Suprapubic skin (tissue), 4 donors: ENCODE data around the gene PCDHGB7. TPM values are rescaled to one million over a fixed set of nuclear protein-coding genes. Genes with fewer than 3 reads are reported as not detected.
A peak's percentile ranks its signal among the peaks of the same experiment; 100 is the strongest.
"Not testable (repeated sequence)": the region's sequence is repeated elsewhere in the genome, so short reads cannot be mapped to it uniquely, and the experiment has no call there.

Experiments used
- DNase-seq, 2 donors: peaks; one replicate each; pipeline ENCODE4 v3.0.0-alpha.2; 2019; ENCODE audit warnings: low spot score in 2 of 2
- H3K27ac ChIP-seq: fragments of 200-600 bp; sonication (generic); one replicate; pipeline ENCODE4 v1.5.1; 2019
- H3K27me3 ChIP-seq: fragments of 200-600 bp; sonication (generic); one replicate; pipeline ENCODE4 v1.5.1; 2019
- H3K36me3 ChIP-seq: fragments of 200-600 bp; sonication (generic); one replicate; pipeline ENCODE4 v1.5.1; 2019
- H3K4me1 ChIP-seq: fragments of 200-600 bp; sonication (generic); one replicate; pipeline ENCODE4 v1.5.1; 2019
- H3K4me3 ChIP-seq: fragments of 200-600 bp; sonication (generic); one replicate; pipeline ENCODE4 v1.5.1; 2019; ENCODE audit warnings: mild to moderate bottlenecking
- H3K9me3 ChIP-seq: fragments of 200-600 bp; sonication (generic); one replicate; pipeline ENCODE4 v1.5.1; 2019
- CTCF ChIP-seq, 2 donors: fragments of 200-600 bp in 1 of 2; fragments of 450-650 bp in 1 of 2; sonication (generic) in 1 of 2; IDR thresholded peaks; one replicate each; pipeline ENCODE4 v1.5.1; 2016 to 2019; ENCODE audit warnings: antibody characterized with exemption in 2 of 2, mild to moderate bottlenecking in 1 of 2, moderate library complexity in 1 of 2
- EP300 ChIP-seq: sonication (generic); formaldehyde crosslinking; IDR thresholded peaks from one replicate; pipeline ENCODE4 v1.6.1; 2017; ENCODE audit warnings: antibody characterized with exemption
- POLR2A ChIP-seq, 2 donors: fragments of 450-650 bp; IDR thresholded peaks; one replicate each; pipeline ENCODE4 v1.6.1; 2017; ENCODE audit warnings: antibody characterized with exemption in 2 of 2, mild to moderate bottlenecking in 2 of 2, moderate library complexity in 2 of 2
- POLR2AphosphoS5 ChIP-seq, 3 donors: sonication (generic); formaldehyde crosslinking; IDR thresholded peaks; one replicate each; pipeline ENCODE4 v1.6.1; 2017; ENCODE audit warnings: antibody characterized with exemption in 3 of 3
- WGBS: methylation state at CpG from one replicate; pipeline ENCODE4 v1.1.5; 2018; 5-methylcytosine and 5-hydroxymethylcytosine counted together
- total RNA-seq, 4 donors: library from RNA; depleted of rRNA; stranded (reverse); fragments of >200 nt; gene quantifications; one replicate each; pipeline ENCODE4 v1.1.0, GENCODE V29; 2016

Gene PCDHGB7
- total RNA-seq, 4 donors from 2014 or later, result 9.2 to 18.3 (median 9.9) TPM

DNA sequence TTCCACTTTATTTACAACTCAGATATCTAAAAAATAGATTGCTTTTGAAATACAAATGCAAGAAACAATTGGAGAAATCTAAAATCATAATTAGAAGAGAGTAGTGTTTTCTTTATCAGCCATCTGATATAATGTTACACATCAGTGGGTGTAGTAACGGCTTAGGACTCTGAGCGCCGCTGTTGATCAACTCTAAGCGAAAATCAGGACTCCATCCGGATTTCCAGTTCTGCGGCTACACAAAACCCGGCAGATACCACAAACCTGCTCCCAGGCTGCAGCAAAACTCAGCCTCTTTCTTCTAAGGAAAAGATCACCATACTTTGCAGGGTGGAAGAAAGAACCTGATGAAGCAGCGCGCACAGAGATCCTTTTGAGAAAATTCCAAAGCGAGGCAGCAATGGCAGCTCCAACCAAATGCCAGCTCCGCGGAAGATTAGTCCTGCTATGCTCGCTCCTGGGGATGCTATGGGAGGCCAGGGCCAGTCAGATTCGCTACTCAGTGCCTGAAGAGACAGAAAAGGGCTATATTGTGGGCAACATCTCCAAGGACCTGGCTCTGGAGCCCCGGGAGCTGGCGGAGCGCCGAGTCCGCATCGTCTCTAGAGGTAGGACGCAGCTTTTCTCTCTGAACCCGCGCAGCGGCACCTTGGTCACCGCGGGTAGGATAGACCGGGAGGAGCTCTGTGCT, 14.8 kb upstream of the PCDHGB7 start, which contains the start of gene PCDHGA9:
Gene PCDHGA9, plus strand, starts transcription at position 226 of the 691 bp plus-strand sequence. Its CDS starts 175 bp downstream, at position 401.
- no peak for TF ChIP-seq POLR2AphosphoS5 (IDR thresholded peaks at IDR 0.05)
- TF ChIP-seq CTCF (IDR thresholded peaks at IDR 0.05), result peak in 1 of 2 donors; percentile 23
- Histone ChIP-seq H3K4me1 (no peaks in the 10 kb centered on the region), H3K4me3 (peak within 1 kb of the TSS; percentile 30), H3K27ac (no peak within 1 kb of the TSS), H3K27me3 (peaks cover 5% of the 10 kb centered on the region), H3K36me3 (no peaks in the 10 kb centered on the region), H3K9me3 (peaks cover 63% of the 10 kb centered on the region)
- DNase-seq, result no peak
- 14% methylated on average over 23 of the region's 27 CpGs for WGBS

DNA sequence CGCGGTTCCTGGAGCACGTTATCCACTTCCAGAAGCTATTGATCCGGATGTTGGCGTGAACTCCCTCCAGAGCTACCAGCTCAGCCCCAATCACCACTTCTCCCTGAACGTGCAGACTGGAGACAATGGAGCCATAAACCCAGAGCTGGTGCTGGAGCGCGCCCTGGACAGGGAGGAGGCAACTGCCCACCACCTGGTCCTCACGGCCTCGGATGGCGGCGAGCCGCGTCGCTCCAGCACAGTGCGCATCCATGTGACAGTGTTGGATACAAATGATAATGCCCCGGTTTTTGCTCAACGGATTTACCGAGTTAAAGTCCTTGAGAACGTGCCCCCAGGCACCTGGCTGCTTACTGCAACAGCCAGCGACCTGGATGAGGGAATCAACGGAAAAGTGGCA, 14.1 kb upstream of the PCDHGB7 start:
- Histone ChIP-seq H3K27me3 (peaks cover 5% of the 10 kb centered on the region), H3K4me3 (peak overlapping the region; percentile 30), H3K9me3 (peaks cover 62% of the 10 kb centered on the region)

GRCh38 chr5:141407790-141408505, 9.5 kb upstream of the PCDHGB7 start, which contains the start of gene PCDHGB6:
PCDHGB6 (plus strand) TSS chr5:141408021; CDS start chr5:141408203, 182 bp downstream.
- H3K4me1 ChIP-seq, H3K27me3 ChIP-seq, DNase-seq, H3K27ac ChIP-seq, H3K36me3 ChIP-seq: not testable (repeated sequence)
- peaks cover 52% of the 10 kb centered on the region for H3K9me3 ChIP-seq
- TF ChIP-seq CTCF (IDR thresholded peaks at IDR 0.05), result peak; percentile 7 to 51
- H3K4me3 ChIP-seq, result peak within 1 kb of the TSS; percentile 37
- 17% methylated on average over 34 of the region's 51 CpGs for WGBS

More for the DNA sequence above, 14.1 kb upstream of the PCDHGB7 start:
- Histone ChIP-seq H3K36me3 (no peaks in the 10 kb centered on the region), H3K4me1 (no peaks in the 10 kb centered on the region), H3K27ac (no peak overlapping the region)
- no peak for DNase-seq
- TF ChIP-seq POLR2AphosphoS5 (IDR thresholded peaks at IDR 0.05), result no peak
- TF ChIP-seq CTCF (IDR thresholded peaks at IDR 0.05), result no peak
- TF ChIP-seq EP300, result no peak
- no peak for TF ChIP-seq POLR2A (IDR thresholded peaks at IDR 0.05)
- WGBS, result 20% methylated on average over 21 of the region's 22 CpGs

DNA sequence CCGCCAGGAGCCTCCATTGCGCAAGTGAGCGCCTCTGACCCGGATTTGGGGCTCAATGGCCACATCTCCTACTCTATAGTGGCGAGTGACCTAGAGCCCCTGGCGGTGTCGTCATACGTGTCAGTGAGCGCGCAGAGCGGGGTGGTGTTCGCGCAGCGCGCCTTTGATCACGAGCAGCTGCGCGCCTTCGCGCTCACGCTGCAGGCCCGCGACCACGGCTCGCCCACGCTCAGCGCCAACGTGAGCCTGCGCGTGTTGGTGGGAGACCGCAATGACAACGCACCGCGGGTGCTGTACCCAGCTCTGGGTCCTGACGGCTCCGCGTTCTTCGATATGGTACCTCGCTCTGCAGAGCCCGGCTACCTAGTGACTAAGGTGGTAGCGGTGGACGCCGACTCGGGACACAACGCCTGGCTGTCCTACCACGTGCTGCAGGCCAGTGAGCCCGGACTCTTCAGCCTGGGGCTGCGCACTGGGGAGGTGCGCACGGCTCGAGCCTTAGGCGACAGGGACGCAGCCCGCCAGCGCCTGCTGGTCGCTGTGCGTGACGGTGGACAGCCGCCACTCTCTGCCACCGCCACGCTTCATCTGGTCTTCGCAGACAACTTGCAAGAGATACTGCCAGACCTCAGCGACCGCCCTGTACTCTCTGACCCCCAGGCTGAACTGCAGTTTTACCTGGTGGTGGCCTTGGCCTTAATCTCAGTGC, 7.7 kb upstream of the PCDHGB7 start:
- Histone ChIP-seq H3K27ac (no peak overlapping the region), H3K27me3 (peaks cover 3% of the 10 kb centered on the region), H3K36me3 (no peaks in the 10 kb centered on the region), H3K4me1 (no peaks in the 10 kb centered on the region), H3K4me3 (no peak overlapping the region), H3K9me3 (peaks cover 58% of the 10 kb centered on the region)
- 34% methylated on average over 23 of the region's 64 CpGs for WGBS
- no peak for DNase-seq
- TF ChIP-seq POLR2A (IDR thresholded peaks at IDR 0.05) (no peak), POLR2AphosphoS5 (IDR thresholded peaks at IDR 0.05) (no peak), CTCF (IDR thresholded peaks at IDR 0.05) (no peak), EP300 (no peak)

DNA sequence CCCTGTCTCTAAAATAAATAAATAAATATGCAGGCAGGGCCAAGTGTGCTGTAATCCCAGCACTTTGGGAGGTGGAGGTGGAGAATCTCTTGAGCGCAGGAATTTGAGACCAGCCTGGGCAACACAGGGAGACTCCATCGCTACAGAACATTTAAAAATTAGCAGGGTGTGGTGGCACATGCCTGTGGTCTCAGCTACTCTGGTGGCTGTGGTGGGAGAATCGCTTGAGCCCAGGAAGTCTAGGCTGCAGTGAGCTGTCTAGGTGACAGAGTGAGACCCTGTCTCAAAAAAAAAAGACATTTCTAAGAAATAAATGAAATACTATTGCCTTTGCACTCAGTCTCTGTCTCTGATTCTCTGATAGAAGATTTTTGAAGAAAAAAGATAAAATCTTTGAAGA, 5.9 kb upstream of the PCDHGB7 start:
- no peaks in the 10 kb centered on the region for H3K36me3 ChIP-seq
- H3K9me3 ChIP-seq, result peaks cover 49% of the 10 kb centered on the region
- H3K4me3 ChIP-seq, result no peak overlapping the region
- peaks cover 3% of the 10 kb centered on the region for H3K27me3 ChIP-seq
- no peak for TF ChIP-seq POLR2AphosphoS5 (IDR thresholded peaks at IDR 0.05)
- no peak for DNase-seq
- H3K4me1 ChIP-seq, result no peaks in the 10 kb centered on the region
- no peak overlapping the region for H3K27ac ChIP-seq
- WGBS, result 81% methylated on average over 3 of the region's 3 CpGs
